ENCODE measurements around the gene LTBP1. TPM values are rescaled to one million over a fixed set of nuclear protein-coding genes. Genes with fewer than 3 reads are reported as not detected.

LTBP1 gene
- total RNA-seq, 1 donor from 2014 or later, result 0.15 TPM

GRCh38 chr2:33256162-33256755 is 309.5 kb downstream of the LTBP1 start:
- intact Hi-C loops (cut with micrococcal nuclease), result no loop called here

- intact Hi-C loops (cut with micrococcal nuclease), result no loop called here
These were observed 311.6 kb downstream of the LTBP1 start for GRCh38 chr2:33258387-33258786.

GRCh38 chr2:33262097-33262496 is 315.3 kb downstream of the LTBP1 start:
- intact Hi-C loops (cut with micrococcal nuclease), result no loop called here

GRCh38 chr2:33264766-33265165 is 318.0 kb downstream of the LTBP1 start:
- intact Hi-C loops (cut with micrococcal nuclease), result no loop called here

GRCh38 chr2:33265584-33266338 is 319.0 kb downstream of the LTBP1 start:
- intact Hi-C loops (cut with micrococcal nuclease), result no loop called here

GRCh38 chr2:33266467-33266866 is 319.7 kb downstream of the LTBP1 start:
- intact Hi-C loops (cut with micrococcal nuclease), result no loop called here

GRCh38 chr2:33267043-33267442 is 320.3 kb downstream of the LTBP1 start:
- intact Hi-C loops (cut with micrococcal nuclease), result no loop called here

- intact Hi-C loops (cut with micrococcal nuclease), result no loop called here
These were observed 321.0 kb downstream of the LTBP1 start for GRCh38 chr2:33267756-33268155.

- intact Hi-C loops (cut with micrococcal nuclease), result no loop called here
These were observed 321.6 kb downstream of the LTBP1 start for GRCh38 chr2:33268246-33268831.

GRCh38 chr2:33272001-33272400 is 325.2 kb downstream of the LTBP1 start:
- intact Hi-C loops (cut with micrococcal nuclease), result loop anchor here (1.0 kb wide), 1 partner anchor 49 kb away; no protein-coding TSS in a partner anchor

GRCh38 chr2:33273479-33273878 is 326.7 kb downstream of the LTBP1 start:
- intact Hi-C loops (cut with micrococcal nuclease), result no loop called here

- intact Hi-C loops (cut with micrococcal nuclease), result no loop called here
These were observed 327.8 kb downstream of the LTBP1 start for GRCh38 chr2:33274524-33274923.

- intact Hi-C loops (cut with micrococcal nuclease), result no loop called here
These were observed 329.1 kb downstream of the LTBP1 start for GRCh38 chr2:33275689-33276444.

GRCh38 chr2:33277002-33277426 is 330.3 kb downstream of the LTBP1 start:
- intact Hi-C loops (cut with micrococcal nuclease), result no loop called here

- intact Hi-C loops (cut with micrococcal nuclease), result no loop called here
These were observed 331.6 kb downstream of the LTBP1 start for GRCh38 chr2:33278245-33278943.

GRCh38 chr2:33284287-33284686 is 337.5 kb downstream of the LTBP1 start:
- intact Hi-C loops (cut with micrococcal nuclease), result no loop called here

- intact Hi-C loops (cut with micrococcal nuclease), result no loop called here
These were observed 340.8 kb downstream of the LTBP1 start for GRCh38 chr2:33287507-33288005.

- intact Hi-C loops (cut with micrococcal nuclease), result no loop called here
These were observed 341.3 kb downstream of the LTBP1 start for GRCh38 chr2:33288011-33288410.

- intact Hi-C loops (cut with micrococcal nuclease), result no loop called here
These were observed 343.2 kb downstream of the LTBP1 start for GRCh38 chr2:33289961-33290360.

- intact Hi-C loops (cut with micrococcal nuclease), result no loop called here
These were observed 344.7 kb downstream of the LTBP1 start for GRCh38 chr2:33291278-33292013.
